ENCODE results near the gene SPTBN4.
A peak's percentile ranks its signal among the peaks of the same experiment; 100 is the strongest.
"Not testable (repeated sequence)": the region's sequence is repeated elsewhere in the genome, so short reads cannot be mapped to it uniquely, and the experiment has no call there.

SPTBN4 gene

GRCh38 chr19:40542202-40542859 lies 75.5 kb downstream of the SPTBN4 start:
- peak; percentile 96 for DNase-seq
- Histone ChIP-seq H3K36me3 (peaks cover 20% of the 10 kb centered on the region), H3K9me3 (ENCODE audit: severe bottlenecking) (peaks cover 6% of the 10 kb centered on the region), H3K27me3 (ENCODE audit: insufficient read depth, low read depth, severe bottlenecking) (no peaks in the 10 kb centered on the region), H3K27ac (peak overlapping the region; percentile 86), H3K4me3 (ENCODE audit: low read depth, low read length) (no peak overlapping the region)
- no peak for TF ChIP-seq CTCF (IDR thresholded peaks at IDR 0.05; ENCODE audit: low read depth, low read length)

- Histone ChIP-seq H3K36me3 (peaks cover 18% of the 10 kb centered on the region), H3K9me3 (ENCODE audit: severe bottlenecking) (peaks cover 6% of the 10 kb centered on the region), H3K27me3 (ENCODE audit: insufficient read depth, low read depth, severe bottlenecking) (no peaks in the 10 kb centered on the region), H3K4me3 (ENCODE audit: low read depth, low read length) (no peak overlapping the region), H3K27ac (peak overlapping the region; percentile 86)
- no peak for DNase-seq
- no peak for TF ChIP-seq CTCF (IDR thresholded peaks at IDR 0.05; ENCODE audit: low read depth, low read length)
These were observed 76.3 kb downstream of the SPTBN4 start for GRCh38 chr19:40543029-40543597.

GRCh38 chr19:40546153-40546841 lies 79.5 kb downstream of the SPTBN4 start:
- not testable (repeated sequence) for H3K27me3 ChIP-seq (ENCODE audit: insufficient read depth, low read depth, severe bottlenecking); H3K4me3 ChIP-seq (ENCODE audit: low read depth, low read length); H3K27ac ChIP-seq; DNase-seq; H3K9me3 ChIP-seq (ENCODE audit: severe bottlenecking)
- peaks cover 24% of the 10 kb centered on the region for H3K36me3 ChIP-seq

DNA sequence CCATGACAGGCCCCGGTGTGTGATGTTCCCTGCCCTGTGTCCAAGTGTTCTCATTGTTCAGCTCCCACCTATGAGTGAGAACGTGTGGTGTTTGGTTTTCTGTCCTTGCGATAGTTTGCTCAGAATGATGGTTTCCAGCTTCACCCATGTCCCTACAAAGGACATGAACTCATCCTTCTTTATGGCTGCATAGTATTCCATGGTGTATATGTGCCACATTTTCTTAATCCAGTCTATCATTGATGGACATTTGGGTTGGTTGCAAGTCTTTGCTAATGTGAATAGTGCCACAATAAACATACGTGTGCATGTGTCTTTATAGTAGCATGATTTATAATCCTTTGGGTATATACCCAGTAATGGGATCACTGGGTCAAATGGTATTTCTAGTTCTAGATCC lies 80.4 kb downstream of the SPTBN4 start:
- not testable (repeated sequence) for DNase-seq; H3K4me3 ChIP-seq (ENCODE audit: low read depth, low read length); H3K27me3 ChIP-seq (ENCODE audit: insufficient read depth, low read depth, severe bottlenecking); H3K27ac ChIP-seq; H3K9me3 ChIP-seq (ENCODE audit: severe bottlenecking)
- H3K36me3 ChIP-seq, result peaks cover 27% of the 10 kb centered on the region

DNA sequence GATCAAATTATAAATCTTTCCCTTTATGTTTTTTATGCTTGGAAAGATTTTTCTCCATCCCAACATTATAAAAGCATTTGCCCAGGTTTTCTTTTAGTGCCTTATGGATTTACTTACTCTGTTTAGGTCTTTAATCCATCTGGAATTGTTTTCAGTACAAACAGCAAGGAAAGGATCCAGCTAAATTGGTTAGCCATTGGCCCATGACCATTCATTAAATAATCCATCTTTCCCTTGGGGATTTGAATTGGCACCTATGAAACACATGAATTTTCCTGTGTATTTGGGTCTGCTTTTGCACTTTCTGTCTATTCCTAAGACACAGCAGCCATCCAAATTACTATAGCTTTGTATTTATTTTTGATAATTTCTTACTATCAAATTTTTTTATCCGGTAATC lies 81.0 kb downstream of the SPTBN4 start:
- no peak overlapping the region for H3K4me3 ChIP-seq (ENCODE audit: low read depth, low read length)
- DNase-seq, result no peak
- peaks cover 29% of the 10 kb centered on the region for H3K36me3 ChIP-seq
- no peaks in the 10 kb centered on the region for H3K27me3 ChIP-seq (ENCODE audit: insufficient read depth, low read depth, severe bottlenecking)
- H3K27ac ChIP-seq, result no peak overlapping the region
- TF ChIP-seq CTCF (IDR thresholded peaks at IDR 0.05; ENCODE audit: low read depth, low read length), result no peak
- peaks cover 6% of the 10 kb centered on the region for H3K9me3 ChIP-seq (ENCODE audit: severe bottlenecking)

- no peaks in the 10 kb centered on the region for H3K27me3 ChIP-seq (ENCODE audit: insufficient read depth, low read depth, severe bottlenecking)
- peak; percentile 66 for TF ChIP-seq CTCF (IDR thresholded peaks at IDR 0.05; ENCODE audit: low read depth, low read length)
- H3K27ac ChIP-seq, result no peak overlapping the region
- H3K9me3 ChIP-seq (ENCODE audit: severe bottlenecking), result peaks cover 6% of the 10 kb centered on the region
- DNase-seq, result peak; percentile 90
- peaks cover 28% of the 10 kb centered on the region for H3K36me3 ChIP-seq
- peak overlapping the region; percentile 31 for H3K4me3 ChIP-seq (ENCODE audit: low read depth, low read length)
These were observed 82.4 kb downstream of the SPTBN4 start for GRCh38 chr19:40549007-40549708.
